ENCODE measurements around the gene ITGA1. TPM values are rescaled to one million over a fixed set of nuclear protein-coding genes. Genes with fewer than 3 reads are reported as not detected.

Gene ITGA1
- total RNA-seq, 4 donors from 2014 or later = 9.3 to 88.9 (median 17.6) TPM

DNA sequence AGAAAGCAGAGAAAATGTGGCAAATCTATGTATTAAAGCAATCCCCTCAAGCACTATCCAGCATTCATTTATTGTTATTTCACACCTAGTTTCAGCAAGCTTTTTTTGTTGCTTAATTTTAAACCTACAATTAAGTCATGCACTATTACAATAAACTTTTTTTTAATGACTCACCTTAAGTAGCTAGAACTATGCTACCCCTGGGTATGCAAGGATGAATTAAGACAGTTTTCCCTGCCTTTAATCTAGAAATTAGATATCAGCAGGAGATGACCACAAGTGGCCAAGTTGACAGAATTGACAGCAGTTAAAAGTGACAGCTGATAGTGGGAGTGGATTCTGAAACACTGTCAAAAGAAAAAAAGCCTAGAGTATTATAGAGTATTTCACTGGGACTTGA, 20.0 kb downstream of the ITGA1 start:
- Histone ChIP-seq H3K27me3 (no peaks in the 10 kb centered on the region), H3K4me1 (peaks cover 8 to 92% (median 32%) of the 10 kb centered on the region in 3 donors), H3K27ac (peak overlapping the region in 3 of 4 donors; percentile 29 to 82 (median 69)), H3K9me3 (no peaks in the 10 kb centered on the region), H3K36me3 (peaks cover 0 to 6% (median 0%) of the 10 kb centered on the region in 3 donors), H3K4me3 (no peak overlapping the region)
- TF ChIP-seq CTCF (IDR thresholded peaks at IDR 0.05) = no peak
- TF ChIP-seq POLR2A (IDR thresholded peaks at IDR 0.05) = no peak
- intact Hi-C loops (cut with DNase I) = no loop called here
- no peak for DNase-seq

DNA sequence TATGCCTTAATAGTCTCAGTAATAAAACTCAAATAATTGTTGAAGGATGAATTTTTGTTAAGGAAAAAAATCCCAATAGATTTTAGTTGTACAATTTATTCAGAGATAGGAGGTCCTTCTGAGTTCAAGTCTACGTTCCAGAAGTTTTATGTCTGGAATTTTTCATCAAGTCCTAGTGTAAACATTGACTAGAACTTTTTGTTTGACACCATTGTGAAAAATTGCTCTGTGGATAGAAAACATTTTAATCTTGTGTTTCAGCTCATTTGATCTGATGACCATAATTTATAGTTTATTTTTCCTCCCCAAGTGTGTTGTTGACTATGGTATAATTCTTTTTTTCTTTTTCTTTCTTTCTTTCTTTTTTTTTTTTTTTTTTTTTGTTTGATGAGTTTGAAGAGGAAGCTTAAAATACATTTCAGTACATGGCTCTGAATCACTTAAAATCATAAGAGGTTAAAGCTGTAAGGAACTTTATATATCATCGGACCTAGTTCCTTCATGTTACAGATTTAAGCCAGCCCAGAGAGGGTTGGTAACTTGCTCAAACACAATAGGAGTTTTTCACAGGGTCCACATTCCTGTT, 20.7 kb downstream of the ITGA1 start:
- whole genome bisulfite sequencing, 2 donors = 49 to 65% methylated on average over 2 of the region's 2 CpGs
- intact Hi-C loops (cut with DNase I) = no loop called here
- Histone ChIP-seq H3K9me3 (no peaks in the 10 kb centered on the region), H3K4me1 (peaks cover 8 to 90% (median 27%) of the 10 kb centered on the region in 3 donors), H3K27ac (peak overlapping the region; percentile 15 to 82 (median 53)), H3K4me3 (no peak overlapping the region), H3K36me3 (peaks cover 0 to 6% (median 0%) of the 10 kb centered on the region in 3 donors), H3K27me3 (no peaks in the 10 kb centered on the region)
- no peak for TF ChIP-seq CTCF (IDR thresholded peaks at IDR 0.05)
- no peak for TF ChIP-seq POLR2A (IDR thresholded peaks at IDR 0.05)
- no peak for DNase-seq

DNA sequence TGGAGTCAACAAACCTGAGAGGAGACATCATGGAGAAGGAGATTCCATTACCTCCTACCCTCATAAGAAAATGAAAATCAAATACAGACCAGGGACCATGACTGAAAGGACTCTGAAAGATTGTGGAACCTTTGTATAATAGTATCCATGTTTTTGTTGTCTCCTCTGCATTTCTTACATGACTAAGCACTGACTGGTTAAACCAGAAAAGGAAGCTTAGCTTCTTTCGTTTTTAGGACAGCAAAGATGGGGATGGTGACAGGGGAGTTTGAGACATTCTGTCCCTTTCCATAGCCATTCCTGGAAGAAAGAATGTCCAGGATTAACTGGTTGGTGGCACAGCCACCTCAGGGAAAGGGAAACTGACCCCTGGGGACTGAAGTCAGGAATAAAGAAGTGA, 22.2 kb downstream of the ITGA1 start:
- Histone ChIP-seq H3K4me3 (no peak overlapping the region), H3K27me3 (no peaks in the 10 kb centered on the region), H3K36me3 (peaks cover 0 to 6% (median 0%) of the 10 kb centered on the region in 3 donors), H3K9me3 (no peaks in the 10 kb centered on the region), H3K27ac (peak overlapping the region; percentile 68 to 82 (median 68)), H3K4me1 (peaks cover 4 to 90% (median 35%) of the 10 kb centered on the region in 3 donors)
- no peak for DNase-seq
- WGBS, 2 donors = 8 to 23% methylated on average over 1 of the region's 1 CpG
- intact Hi-C loops (cut with DNase I) = no loop called here
- TF ChIP-seq CTCF (IDR thresholded peaks at IDR 0.05) = no peak
- no peak for TF ChIP-seq POLR2A (IDR thresholded peaks at IDR 0.05)

- intact Hi-C loops (cut with DNase I) = no loop called here
- 52 to 90% methylated on average over 1 of the region's 1 CpG for WGBS, 2 donors
- peak overlapping the region; percentile 68 to 82 (median 68) for H3K27ac ChIP-seq
- DNase-seq = no peak
- no peaks in the 10 kb centered on the region for H3K27me3 ChIP-seq
- TF ChIP-seq POLR2A (IDR thresholded peaks at IDR 0.05) (no peak), CTCF (IDR thresholded peaks at IDR 0.05) (no peak)
- H3K36me3 ChIP-seq = peaks cover 0 to 2% (median 0%) of the 10 kb centered on the region in 3 donors
- H3K9me3 ChIP-seq = no peaks in the 10 kb centered on the region
- peaks cover 4 to 90% (median 35%) of the 10 kb centered on the region in 3 donors for H3K4me1 ChIP-seq
- H3K4me3 ChIP-seq = no peak overlapping the region
These were observed 22.7 kb downstream of the ITGA1 start for GRCh38 chr5:52810426-52810825.

DNA sequence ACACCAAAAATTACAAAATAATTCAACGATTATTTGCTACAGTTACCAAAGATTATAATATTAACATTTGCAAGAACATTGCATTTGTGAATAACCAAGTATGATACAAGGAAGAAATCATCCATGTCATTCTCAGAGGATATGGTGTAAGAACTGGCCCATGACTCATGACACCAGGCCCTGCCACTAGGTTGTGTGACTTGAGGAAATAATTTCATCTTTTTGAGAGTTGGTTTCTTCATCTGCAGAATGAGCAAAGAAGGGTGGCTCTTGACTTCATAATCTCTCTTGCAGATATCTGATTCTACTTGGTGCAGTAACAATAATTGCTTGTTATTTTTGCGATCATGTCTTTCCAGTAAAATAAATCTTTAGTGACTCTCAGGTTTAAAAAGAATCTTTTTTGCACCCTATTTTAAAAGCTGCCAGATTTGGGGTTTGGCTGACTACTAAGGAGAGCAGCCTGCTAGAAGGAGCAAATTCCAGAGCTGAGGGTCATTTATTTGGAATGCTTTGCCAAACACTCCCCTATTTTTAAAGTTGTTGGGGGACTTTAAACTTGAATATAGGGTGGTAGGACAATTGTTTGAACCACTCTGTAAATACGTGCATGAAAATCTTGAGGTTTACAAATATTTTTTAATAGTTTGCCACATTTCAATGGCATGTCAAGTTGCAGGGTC, 23.5 kb downstream of the ITGA1 start:
- Histone ChIP-seq H3K36me3 (no peaks in the 10 kb centered on the region), H3K27me3 (no peaks in the 10 kb centered on the region), H3K4me3 (no peak overlapping the region), H3K9me3 (no peaks in the 10 kb centered on the region), H3K27ac (peak overlapping the region in 2 of 4 donors; percentile 6 to 82), H3K4me1 (peaks cover 4 to 89% (median 35%) of the 10 kb centered on the region in 3 donors)
- intact Hi-C loops (cut with DNase I) = no loop called here
- WGBS, 2 donors = 62 to 75% methylated on average over 3 of the region's 3 CpGs
- no peak for DNase-seq
- no peak for TF ChIP-seq CTCF (IDR thresholded peaks at IDR 0.05)
- TF ChIP-seq POLR2A (IDR thresholded peaks at IDR 0.05) = no peak
